Prostate gland (tissue), 2 donors: ENCODE measurements around the gene LENG8.

Experiments used
- POLR2A ChIP-seq: fragments of 450-650 bp; IDR thresholded peaks from one replicate; pipeline ENCODE4 v1.6.1; 2016; ENCODE audit warnings: antibody characterized with exemption, mild to moderate bottlenecking
- TF ChIP-seq, protein P1 (sequence below), 4 experiments: fragments of 200-600 bp in 2 of 4; fragments of 450-650 bp in 2 of 4; sonication (generic) in 2 of 4; IDR thresholded peaks; 1 replicate in 3 of 4; 2 replicates in 1 of 4; pipeline ENCODE4 v1.5.1; 2016 to 2019; ENCODE audit warnings: antibody characterized with exemption in 4 of 4, mild to moderate bottlenecking in 2 of 4, moderate library complexity in 2 of 4

DNA sequence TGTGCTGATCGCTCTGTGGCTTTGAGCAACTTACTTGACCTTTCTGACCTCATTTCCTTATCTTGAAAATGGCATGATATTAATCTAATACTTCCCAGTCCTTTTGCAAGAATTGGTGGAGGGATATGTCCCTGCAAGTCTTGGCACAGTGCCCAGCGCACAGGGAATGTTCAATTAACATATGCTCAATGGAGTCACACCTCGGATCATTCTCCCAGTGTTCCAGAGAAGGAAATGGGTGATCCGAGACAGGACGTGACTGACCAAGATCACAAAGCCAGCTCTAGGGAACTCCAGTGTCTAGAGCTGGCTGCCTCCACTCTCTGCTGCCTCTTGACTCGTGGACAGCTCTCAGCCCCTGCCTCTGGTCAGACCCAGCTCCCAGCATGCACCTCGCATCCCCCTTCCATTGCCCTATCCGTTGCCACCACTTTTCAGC, 20.5 kb downstream of the LENG8 start:
- TF ChIP-seq, protein P1, sequence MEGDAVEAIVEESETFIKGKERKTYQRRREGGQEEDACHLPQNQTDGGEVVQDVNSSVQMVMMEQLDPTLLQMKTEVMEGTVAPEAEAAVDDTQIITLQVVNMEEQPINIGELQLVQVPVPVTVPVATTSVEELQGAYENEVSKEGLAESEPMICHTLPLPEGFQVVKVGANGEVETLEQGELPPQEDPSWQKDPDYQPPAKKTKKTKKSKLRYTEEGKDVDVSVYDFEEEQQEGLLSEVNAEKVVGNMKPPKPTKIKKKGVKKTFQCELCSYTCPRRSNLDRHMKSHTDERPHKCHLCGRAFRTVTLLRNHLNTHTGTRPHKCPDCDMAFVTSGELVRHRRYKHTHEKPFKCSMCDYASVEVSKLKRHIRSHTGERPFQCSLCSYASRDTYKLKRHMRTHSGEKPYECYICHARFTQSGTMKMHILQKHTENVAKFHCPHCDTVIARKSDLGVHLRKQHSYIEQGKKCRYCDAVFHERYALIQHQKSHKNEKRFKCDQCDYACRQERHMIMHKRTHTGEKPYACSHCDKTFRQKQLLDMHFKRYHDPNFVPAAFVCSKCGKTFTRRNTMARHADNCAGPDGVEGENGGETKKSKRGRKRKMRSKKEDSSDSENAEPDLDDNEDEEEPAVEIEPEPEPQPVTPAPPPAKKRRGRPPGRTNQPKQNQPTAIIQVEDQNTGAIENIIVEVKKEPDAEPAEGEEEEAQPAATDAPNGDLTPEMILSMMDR (IDR thresholded peaks at IDR 0.05) = no peak
- TF ChIP-seq POLR2A = no peak
